HG03342 (cell line): Measurements from ENCODE around the gene CHD6.

Experiments used
- ATAC-seq: cut with Tn5 transposase; IDR thresholded peaks from one replicate; pipeline ENCODE4 v1.9.1; 2021; ENCODE audit warnings: mild to moderate bottlenecking, moderate library complexity; ENCODE audit not compliant: unreplicated experiment

The CHD6 gene

GRCh38 chr20:41617902-41618806, at the start of gene CHD6:
TSS of gene CHD6 (minus strand) at chr20:41618377. CDS start at chr20:41551337, 67,040 bp downstream.
- peak; percentile 98 for ATAC-seq

- peak; percentile 59 for ATAC-seq
Measured at GRCh38 chr20:41664584-41664983, 46.4 kb upstream of the CHD6 start.

- ATAC-seq, result no peak
Measured at GRCh38 chr20:41657655-41658054, 39.5 kb upstream of the CHD6 start.

GRCh38 chr20:41655962-41656618, 37.9 kb upstream of the CHD6 start:
- no peak for ATAC-seq

GRCh38 chr20:41654884-41655283, 36.7 kb upstream of the CHD6 start:
- no peak for ATAC-seq

GRCh38 chr20:41654292-41654691, 36.1 kb upstream of the CHD6 start:
- ATAC-seq, result no peak

GRCh38 chr20:41650231-41650948, 32.2 kb upstream of the CHD6 start:
- no peak for ATAC-seq

- ATAC-seq, result no peak
Measured at GRCh38 chr20:41649489-41649888, 31.3 kb upstream of the CHD6 start.

- no peak for ATAC-seq
Measured at GRCh38 chr20:41645372-41645771, 27.2 kb upstream of the CHD6 start.

GRCh38 chr20:41643504-41643938, 25.3 kb upstream of the CHD6 start:
- ATAC-seq, result no peak

- no peak for ATAC-seq
Measured at GRCh38 chr20:41639630-41640029, 21.5 kb upstream of the CHD6 start.

- ATAC-seq, result no peak
Measured at GRCh38 chr20:41638456-41638855, 20.3 kb upstream of the CHD6 start.

GRCh38 chr20:41635158-41635557, 17.0 kb upstream of the CHD6 start:
- no peak for ATAC-seq

- no peak for ATAC-seq
Measured at GRCh38 chr20:41632896-41633295, 14.7 kb upstream of the CHD6 start.

- ATAC-seq, result no peak
Measured at GRCh38 chr20:41631826-41632225, 13.6 kb upstream of the CHD6 start.

- no peak for ATAC-seq
Measured at GRCh38 chr20:41630846-41631245, 12.7 kb upstream of the CHD6 start.

GRCh38 chr20:41627611-41628244, 9.6 kb upstream of the CHD6 start:
- no peak for ATAC-seq

GRCh38 chr20:41627001-41627495, 8.9 kb upstream of the CHD6 start:
- no peak for ATAC-seq

- no peak for ATAC-seq
Measured at GRCh38 chr20:41623625-41624375, 5.6 kb upstream of the CHD6 start.

- no peak for ATAC-seq
Measured at GRCh38 chr20:41622584-41622983, 4.4 kb upstream of the CHD6 start.
